ENCODE results near the gene CDRT15.
"Not testable (repeated sequence)": the region's sequence is repeated elsewhere in the genome, so short reads cannot be mapped to it uniquely, and the experiment has no call there.

The CDRT15 gene

GRCh38 chr17:14206891-14207290, 29.8 kb downstream of the CDRT15 start:
- no peak for FAIRE-seq

DNA sequence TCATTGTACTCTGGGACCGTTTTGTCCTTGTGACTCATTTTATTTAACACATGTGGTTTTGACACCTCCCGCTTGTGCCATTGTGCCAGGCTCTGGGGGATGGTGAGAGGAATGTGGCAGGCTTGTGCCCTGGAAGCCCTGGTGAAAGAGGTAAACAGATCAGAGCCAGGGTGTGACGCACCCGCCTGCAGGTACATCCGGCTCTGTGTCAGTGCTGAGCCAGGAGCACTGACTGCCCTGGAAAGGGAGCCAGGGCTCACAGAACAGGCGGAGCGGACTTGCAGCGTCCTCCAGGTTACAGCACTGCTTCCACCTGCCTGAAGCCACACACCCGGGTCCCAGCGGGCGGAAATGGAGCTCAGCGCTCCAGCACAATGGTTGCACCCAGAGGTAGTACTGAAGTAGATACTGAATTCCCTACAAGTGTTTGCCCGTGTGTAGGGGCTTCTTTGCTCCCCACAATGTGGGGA, 30.6 kb downstream of the CDRT15 start:
- peak; percentile 87 for FAIRE-seq

DNA sequence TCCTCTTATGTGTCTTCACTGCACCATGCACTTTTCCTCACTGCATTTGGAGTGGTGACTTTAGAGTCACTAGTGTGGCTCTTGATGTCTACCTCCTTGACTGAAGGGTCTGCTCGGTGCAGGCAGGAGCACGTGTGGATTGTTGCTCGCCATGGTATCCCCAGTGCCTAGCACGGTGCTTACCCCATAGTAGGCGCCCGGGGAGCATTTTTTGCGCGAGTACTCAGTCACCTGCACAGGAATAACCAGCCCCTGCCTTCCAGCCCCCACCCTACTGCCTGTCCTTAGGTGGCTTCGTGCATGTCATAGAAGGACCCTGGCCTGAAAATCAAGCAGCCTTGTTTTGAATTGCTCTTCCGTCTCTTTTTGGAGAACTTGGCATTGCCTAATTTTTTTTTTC, 31.3 kb downstream of the CDRT15 start:
- FAIRE-seq, result no peak

DNA sequence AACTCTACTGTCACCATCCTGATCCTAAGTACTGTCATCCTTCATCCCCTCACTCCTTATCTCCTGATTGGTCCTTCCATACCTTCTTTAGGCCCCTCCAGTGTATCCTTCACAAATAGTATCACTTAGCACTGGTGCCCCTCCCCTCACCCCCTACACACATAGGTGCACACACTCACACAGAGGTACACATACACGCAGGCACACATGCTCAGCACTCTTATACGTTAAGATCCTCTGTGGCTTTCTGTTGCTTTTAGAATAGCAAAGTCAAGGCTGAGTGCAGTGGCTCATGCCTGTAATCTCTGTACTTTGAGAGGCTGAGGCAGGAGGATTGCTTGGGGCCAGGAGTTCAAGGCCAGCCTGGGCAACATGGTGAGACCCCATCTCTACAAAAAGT, 32.1 kb downstream of the CDRT15 start:
- FAIRE-seq, result no peak

- FAIRE-seq, result no peak
Measured at GRCh38 chr17:14204084-14204483, 32.6 kb downstream of the CDRT15 start.

DNA sequence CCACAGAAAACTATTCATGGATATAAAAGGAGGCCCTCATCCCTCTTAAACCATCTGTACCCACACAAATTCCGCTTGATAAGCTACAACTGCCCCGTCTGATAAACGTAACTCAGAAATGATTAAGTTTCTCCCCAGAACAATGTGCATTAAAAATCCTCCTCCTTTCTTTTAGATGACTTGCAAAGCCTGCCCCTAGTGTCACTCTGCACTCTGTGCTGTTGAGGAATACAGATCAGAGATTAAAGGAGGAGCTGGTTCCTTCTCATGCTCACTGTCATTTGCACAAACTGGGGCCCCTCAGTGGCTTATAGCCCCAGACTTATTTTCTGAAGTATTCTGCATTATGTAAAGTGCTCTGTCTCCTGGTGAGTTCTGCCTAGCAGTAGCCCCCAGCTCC, 33.3 kb downstream of the CDRT15 start:
- no peak for FAIRE-seq

- no peak for FAIRE-seq
Measured at GRCh38 chr17:14202388-14203166, 34.1 kb downstream of the CDRT15 start.

GRCh38 chr17:14201988-14202380, 34.7 kb downstream of the CDRT15 start:
- FAIRE-seq, result no peak

GRCh38 chr17:14201021-14201987, 35.4 kb downstream of the CDRT15 start:
- no peak for FAIRE-seq

DNA sequence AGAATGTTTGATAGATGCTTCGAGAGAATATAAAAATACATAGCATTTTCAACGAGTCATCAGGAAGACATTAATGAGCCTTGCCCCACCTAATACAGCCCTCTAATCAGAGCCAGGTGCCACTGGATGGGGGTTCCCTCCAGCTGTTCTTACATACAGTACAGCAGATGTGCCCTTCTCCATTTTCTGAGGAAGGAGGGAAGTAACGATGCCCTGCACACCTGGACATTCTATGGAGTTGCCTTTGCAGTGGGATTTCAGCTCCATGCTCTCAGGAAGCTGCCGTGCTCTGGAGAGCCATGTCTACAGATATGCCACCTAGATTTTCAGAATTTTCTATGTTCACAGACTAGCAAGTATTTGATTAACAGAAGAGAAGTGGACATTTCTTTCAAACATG, 36.3 kb downstream of the CDRT15 start:
- FAIRE-seq, result no peak

DNA sequence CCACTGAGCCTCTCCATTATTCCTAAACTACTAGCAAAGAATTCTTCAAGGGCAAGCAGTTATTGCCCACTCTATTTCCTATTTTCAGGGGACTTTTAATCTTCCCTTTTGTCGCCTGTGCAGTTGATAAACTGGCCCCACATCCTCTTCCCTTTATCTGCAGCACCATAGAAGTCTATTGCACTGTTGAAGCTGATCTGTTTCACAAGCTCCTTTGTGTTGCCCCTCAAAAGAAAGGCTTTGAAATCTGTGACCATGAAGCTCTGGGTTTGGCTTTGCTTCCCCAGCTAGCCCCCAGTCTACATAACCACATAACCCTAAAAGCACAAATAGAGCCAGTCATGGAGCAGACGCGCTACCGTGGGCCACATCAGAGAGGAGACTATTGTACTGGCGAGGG, 37.1 kb downstream of the CDRT15 start:
- no peak for FAIRE-seq

DNA sequence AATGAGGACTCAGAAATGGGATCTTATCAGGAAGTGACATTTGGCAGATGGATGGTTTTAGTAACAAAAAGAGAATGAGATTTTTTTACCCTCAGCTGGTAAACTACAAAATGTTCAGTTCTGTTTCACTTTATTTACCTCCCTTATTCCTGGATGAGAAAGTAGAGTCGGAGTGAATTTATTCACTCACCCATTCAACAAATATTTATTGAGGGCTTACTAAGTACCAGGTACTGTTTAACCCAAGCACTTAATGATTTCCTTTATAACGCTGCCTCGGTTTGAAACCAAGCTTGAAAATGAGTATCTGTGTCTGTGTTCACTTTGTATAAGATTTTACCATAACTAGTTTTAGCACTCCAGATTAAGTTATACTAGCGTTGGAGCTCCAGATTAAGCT, 38.1 kb downstream of the CDRT15 start:
- FAIRE-seq, result peak; percentile 92

- FAIRE-seq, result no peak
Measured at GRCh38 chr17:14198013-14198412, 38.6 kb downstream of the CDRT15 start.

- FAIRE-seq, result no peak
Measured at GRCh38 chr17:14197586-14197985, 39.1 kb downstream of the CDRT15 start.

- no peak for FAIRE-seq
Measured at GRCh38 chr17:14197057-14197456, 39.6 kb downstream of the CDRT15 start.

GRCh38 chr17:14196377-14196997, 40.2 kb downstream of the CDRT15 start:
- FAIRE-seq, result no peak

- FAIRE-seq, result not testable (repeated sequence)
Measured at GRCh38 chr17:14192636-14193344, 43.9 kb downstream of the CDRT15 start.

DNA sequence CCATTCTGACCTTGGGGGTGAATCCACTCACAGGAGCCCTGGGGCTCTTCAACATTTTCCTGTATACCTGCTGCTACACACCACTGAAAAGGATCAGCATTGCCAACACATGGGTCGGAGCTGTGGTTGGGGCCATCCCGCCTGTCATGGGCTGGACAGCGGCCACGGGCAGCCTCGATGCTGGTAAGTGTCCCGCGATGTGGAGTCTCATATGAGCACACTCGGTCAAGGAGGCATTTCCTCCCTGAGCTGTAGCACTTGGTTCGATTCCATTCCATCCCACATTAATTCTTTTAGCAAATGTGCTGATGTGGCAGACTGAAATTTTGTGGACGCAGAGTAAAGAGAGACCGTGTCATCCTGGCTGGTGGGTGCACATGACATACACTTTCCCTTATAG, 44.6 kb downstream of the CDRT15 start:
- not testable (repeated sequence) for FAIRE-seq

DNA sequence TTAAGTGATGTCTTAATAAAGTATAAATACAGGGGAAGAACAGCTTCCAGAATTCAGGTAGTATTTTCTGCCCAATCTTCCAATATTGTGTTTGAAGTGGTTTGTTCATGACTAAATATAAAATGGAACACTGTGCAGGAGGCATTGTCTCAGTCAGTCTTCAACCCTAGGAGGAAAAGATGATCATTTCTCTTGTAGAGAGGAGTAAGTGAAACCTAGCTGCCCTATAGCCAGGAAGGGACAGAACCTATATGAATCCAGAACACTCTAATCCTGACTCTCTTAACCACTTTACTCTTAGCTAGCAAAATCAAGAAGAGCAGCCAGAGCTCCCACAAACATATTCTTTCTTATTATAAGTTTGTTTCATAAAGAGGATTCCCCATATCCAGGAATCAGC, 45.2 kb downstream of the CDRT15 start:
- not testable (repeated sequence) for FAIRE-seq

- FAIRE-seq, result not testable (repeated sequence)
Measured at GRCh38 chr17:14190774-14191173, 45.9 kb downstream of the CDRT15 start.

DNA sequence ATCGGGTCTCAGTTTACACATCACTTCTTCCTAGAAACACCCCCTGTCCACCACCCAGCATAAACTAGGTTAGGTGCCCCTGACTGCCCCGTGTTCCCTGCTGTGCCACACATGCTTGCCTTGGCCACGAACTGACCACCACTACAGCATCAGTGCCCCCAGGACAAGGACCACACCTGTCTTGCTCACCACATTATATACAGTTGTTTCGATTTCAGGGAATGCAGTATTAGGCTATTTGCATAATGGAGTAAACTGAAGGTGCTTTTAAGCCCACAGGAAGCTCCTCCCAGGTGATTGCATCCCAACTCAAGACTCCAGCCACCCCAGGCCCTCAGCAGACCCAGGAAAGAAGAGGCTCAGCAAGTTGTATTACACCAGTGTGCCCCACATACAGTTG, 50.2 kb downstream of the CDRT15 start:
- FAIRE-seq, result not testable (repeated sequence)

All from islet of Langerhans (tissue), 1 donor.